Heart left ventricle (tissue), 16 donors: ENCODE measurements around the gene PTPN7. TPM values are rescaled to one million over a fixed set of nuclear protein-coding genes. Genes with fewer than 3 reads are reported as not detected.
"Not testable (repeated sequence)": the region's sequence is repeated elsewhere in the genome, so short reads cannot be mapped to it uniquely, and the experiment has no call there.

Source experiments
- ATAC-seq, 4 donors: fragments of 200-7000 bp; cut with Tn5 transposase; one replicate each; pipeline ENCODE4 v1.9.1; 2020 to 2022; ENCODE audit warnings: moderate library complexity in 4 of 4, mild to moderate bottlenecking in 3 of 4, moderate number of reproducible peaks in 1 of 4
- DNase-seq, 5 donors: peaks; one replicate each; pipeline ENCODE4 v3.0.0-alpha.2; 2020
- H3K27ac ChIP-seq, 12 donors: fragments of 200-600 bp; sonication (generic) in 4 of 12; one replicate each; pipeline versions ENCODE4 v1.5.0 to v1.8.0; 2016 to 2022; ENCODE audit warnings: mild to moderate bottlenecking in 2 of 12
- H3K27me3 ChIP-seq, 9 donors: fragments of 200-600 bp; sonication (generic) in 2 of 9; one replicate each; pipeline versions ENCODE4 v1.5.1 to v1.8.0; 2016 to 2022; ENCODE audit warnings: mild to moderate bottlenecking in 3 of 9
- H3K36me3 ChIP-seq, 9 donors: fragments of 200-600 bp; sonication (generic) in 2 of 9; one replicate each; pipeline versions ENCODE4 v1.5.0 to v1.8.0; 2018 to 2022; ENCODE audit warnings: mild to moderate bottlenecking in 2 of 9
- H3K4me1 ChIP-seq, 12 donors: fragments of 200-600 bp; sonication (generic) in 4 of 12; one replicate each; pipeline versions ENCODE4 v1.5.0 to v1.8.0; 2016 to 2022; ENCODE audit warnings: mild to moderate bottlenecking in 3 of 12
- H3K4me3 ChIP-seq, 12 donors: fragments of 200-600 bp; sonication (generic) in 4 of 12; one replicate each; pipeline versions ENCODE4 v1.5.0 to v1.8.0; 2017 to 2022; ENCODE audit warnings: mild to moderate bottlenecking in 9 of 12, moderate library complexity in 4 of 12
- H3K9me3 ChIP-seq, 12 donors: fragments of 200-600 bp; sonication (generic) in 4 of 12; one replicate each; pipeline versions ENCODE4 v1.5.0 to v1.8.0; 2016 to 2022; ENCODE audit warnings: mild to moderate bottlenecking in 1 of 12
- POLR2A ChIP-seq, 2 donors: fragments of 450-650 bp; IDR thresholded peaks; one replicate each; pipeline ENCODE4 v1.6.1; 2017; ENCODE audit warnings: antibody characterized with exemption in 2 of 2, mild to moderate bottlenecking in 2 of 2, moderate library complexity in 2 of 2
- WGBS, 4 donors: extraction: QIAGEN DNeasy Blood & Tissue Kit in 2 of 4; methylation state at CpG; one replicate each; pipeline versions ENCODE4 v1.1.5 to v1.1.7; 2013 to 2018; 5-methylcytosine and 5-hydroxymethylcytosine counted together
- intact Hi-C, 10 donors: fragments of 100-400 bp; cut with DNase I; formaldehyde crosslinking; loops; one replicate each; pipeline versions ENCODE4 v1.11.1 to v1.14.2; 2022
- polyA plus RNA-seq, 2 donors: library from polyadenylated mRNA; stranded (reverse); fragments of 200-250 nt; gene quantifications; one replicate each; pipeline ENCODE4 v1.2.3, GENCODE V29; 2013
- total RNA-seq, 9 donors: library from RNA; depleted of rRNA in 2 of 9; stranded (reverse); fragments of >200 nt in 2 of 9; fragmentation: NEBNext Ultra II Directional in 3 of 9; extraction: Animal tissue kit (Norgen Biotek cat#: 25700) in 3 of 9; gene quantifications; one replicate each; pipeline versions ENCODE4 v1.1.0 to v1.2.4, GENCODE V29; 2016 to 2023
- TF ChIP-seq, protein P1 (sequence below), 12 donors: fragments of 200-600 bp; sonication (generic) in 4 of 12; IDR thresholded peaks; one replicate each; pipeline versions ENCODE4 v1.5.0 to v1.8.0; 2018 to 2022; ENCODE audit warnings: antibody characterized with exemption in 12 of 12, mild to moderate bottlenecking in 5 of 12
- donor health status: ischemic (EF 13 %, LVEDD 7.1; RV severe dilation, severe dysfunction).
- donor health status: healthy with polysubstance abuse.
- donor health status: DM: no; HTN: yes; CAD: no.
- donor health status: DM: no; HTN: no; CAD: no.
- donor health status: ischemic (EF 25% LVEDD 6.9; RV normal size, moderate dysfunction).
- donor health status: ischemic (EF 25% LVEDD 5.7; RV mildly dilated, moderate dysfunction).
- donor health status: healthy.
- donor health status: DM: yes; HTN: yes; CAD: no.
- donor health status: ischemic (EF 35%, LVEDD 5.7; RV mildly dilated, moderate dysfunction).
- donor health status: nonischemic (EF 11% LVEDD 7.7; RV severe dilation, severe dysfunction).
- donor health status: DM: yes; HTN: yes; CAD: no.
- donor health status: PGD.
- donor health status: ischemic (EF 29% LVEDD 5.4; RV normal size, mild dysfunction).
- donor health status: nonischemic (EF 23%, LVEDD 6.1; RV moderate dilation, normal function).

Gene PTPN7
- total and polyA plus RNA-seq, 11 donors, result 0.19 to 10.3 (median 0.55) TPM; not detected in 1

DNA sequence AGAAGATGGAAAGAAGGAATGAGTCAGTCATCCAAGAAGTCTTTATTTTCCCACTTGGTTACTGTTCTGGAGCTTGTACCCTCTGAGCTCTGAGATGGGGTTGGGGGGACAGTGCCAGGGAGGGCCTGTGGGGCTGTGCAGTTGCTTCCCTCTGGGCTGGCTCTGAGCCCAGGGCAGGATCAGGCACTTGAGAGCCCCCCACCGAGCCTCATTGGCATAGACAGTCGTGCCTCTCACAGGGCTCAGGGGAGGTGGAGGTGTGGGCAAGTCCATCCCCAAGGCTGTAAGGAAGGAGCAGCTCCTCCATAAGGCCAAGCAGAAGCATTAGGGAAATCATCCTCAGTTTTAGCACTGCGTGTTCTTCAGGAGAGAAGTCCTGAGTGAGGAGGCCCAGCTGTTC is 13.4 kb downstream of the PTPN7 start:
- peaks cover 0 to 26% (median 17%) of the 10 kb centered on the region in 12 donors for H3K4me1 ChIP-seq
- ATAC-seq (no peak), DNase-seq (peak in 1 of 5 donors; percentile 7)
- TF ChIP-seq, protein P1, sequence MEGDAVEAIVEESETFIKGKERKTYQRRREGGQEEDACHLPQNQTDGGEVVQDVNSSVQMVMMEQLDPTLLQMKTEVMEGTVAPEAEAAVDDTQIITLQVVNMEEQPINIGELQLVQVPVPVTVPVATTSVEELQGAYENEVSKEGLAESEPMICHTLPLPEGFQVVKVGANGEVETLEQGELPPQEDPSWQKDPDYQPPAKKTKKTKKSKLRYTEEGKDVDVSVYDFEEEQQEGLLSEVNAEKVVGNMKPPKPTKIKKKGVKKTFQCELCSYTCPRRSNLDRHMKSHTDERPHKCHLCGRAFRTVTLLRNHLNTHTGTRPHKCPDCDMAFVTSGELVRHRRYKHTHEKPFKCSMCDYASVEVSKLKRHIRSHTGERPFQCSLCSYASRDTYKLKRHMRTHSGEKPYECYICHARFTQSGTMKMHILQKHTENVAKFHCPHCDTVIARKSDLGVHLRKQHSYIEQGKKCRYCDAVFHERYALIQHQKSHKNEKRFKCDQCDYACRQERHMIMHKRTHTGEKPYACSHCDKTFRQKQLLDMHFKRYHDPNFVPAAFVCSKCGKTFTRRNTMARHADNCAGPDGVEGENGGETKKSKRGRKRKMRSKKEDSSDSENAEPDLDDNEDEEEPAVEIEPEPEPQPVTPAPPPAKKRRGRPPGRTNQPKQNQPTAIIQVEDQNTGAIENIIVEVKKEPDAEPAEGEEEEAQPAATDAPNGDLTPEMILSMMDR (IDR thresholded peaks at IDR 0.05), result no peak
- TF ChIP-seq POLR2A (IDR thresholded peaks at IDR 0.05), result no peak
- no peaks in the 10 kb centered on the region for H3K9me3 ChIP-seq
- intact Hi-C loops, result no loop called here
- 57 to 73% (median 72%) methylated on average over 3 of the region's 3 CpGs for WGBS, 4 donors
- H3K4me3 ChIP-seq, result no peak overlapping the region
- H3K27ac ChIP-seq, result no peak overlapping the region
- no peaks in the 10 kb centered on the region for H3K27me3 ChIP-seq
- H3K36me3 ChIP-seq, result peaks cover 0 to 21% (median 0%) of the 10 kb centered on the region in 9 donors

DNA sequence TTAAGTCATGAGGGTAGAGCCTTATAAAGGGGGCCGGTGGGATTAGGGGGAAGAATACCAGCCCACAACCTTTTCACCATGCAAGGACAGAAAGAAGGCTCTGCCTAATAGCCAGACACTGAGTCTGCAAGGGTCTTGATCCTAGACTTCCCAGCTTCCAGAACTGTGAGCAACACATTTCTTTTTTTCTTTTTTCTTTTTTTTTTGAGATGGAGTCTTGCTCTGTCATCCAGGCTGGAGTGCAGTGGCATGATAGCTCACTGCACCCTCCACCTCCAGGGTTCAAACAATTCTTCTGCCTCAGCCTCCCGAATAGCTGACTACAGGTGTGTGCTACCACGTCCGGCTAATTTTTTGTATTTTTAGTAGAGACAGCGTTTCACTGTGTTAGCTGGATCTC is 14.1 kb downstream of the PTPN7 start:
- TF ChIP-seq POLR2A (IDR thresholded peaks at IDR 0.05), result no peak
- TF ChIP-seq, protein P1 (IDR thresholded peaks at IDR 0.05), result no peak

DNA sequence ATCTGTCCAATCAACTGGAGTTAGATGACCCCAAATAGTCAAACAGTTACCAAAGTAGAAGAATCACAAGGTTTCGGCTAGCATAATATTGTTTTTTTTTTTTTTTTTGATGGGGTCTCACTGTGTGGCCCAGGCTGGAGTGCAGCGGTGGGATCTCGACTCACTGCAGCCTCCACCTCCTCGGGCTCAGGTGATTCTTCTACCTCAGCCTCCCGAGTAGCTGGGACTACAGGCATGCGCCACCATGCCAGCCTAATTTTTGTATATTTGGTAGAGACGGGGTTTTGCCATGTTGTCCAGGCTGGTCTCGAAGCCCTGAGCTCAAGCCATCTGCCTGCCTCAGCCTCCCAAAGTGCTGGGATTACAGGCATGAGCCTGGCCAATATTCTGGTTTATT is 14.7 kb downstream of the PTPN7 start:
- Histone ChIP-seq H3K4me3 (peak overlapping the region in 2 of 12 donors; percentile 97 to 100), H3K27ac (peak overlapping the region in 2 of 12 donors; percentile 91 to 95), H3K36me3 (peaks cover 0 to 12% (median 0%) of the 10 kb centered on the region in 9 donors), H3K4me1 (peaks cover 0 to 37% (median 21%) of the 10 kb centered on the region in 12 donors)
- H3K27me3 ChIP-seq, ATAC-seq, H3K9me3 ChIP-seq, intact Hi-C loops, DNase-seq: not testable (repeated sequence)
- 92 to 97% (median 95%) methylated on average over 8 of the region's 8 CpGs for WGBS, 4 donors

More for the DNA sequence above, 14.1 kb downstream of the PTPN7 start:
- peaks cover 0 to 15% (median 0%) of the 10 kb centered on the region in 9 donors for H3K36me3 ChIP-seq
- DNase-seq, result no peak
- intact Hi-C loops, result no loop called here
- no peaks in the 10 kb centered on the region for H3K9me3 ChIP-seq
- peaks cover 0 to 31% (median 18%) of the 10 kb centered on the region in 12 donors for H3K4me1 ChIP-seq
- H3K27me3 ChIP-seq, result no peaks in the 10 kb centered on the region
- 94 to 97% (median 95%) methylated on average over 5 of the region's 5 CpGs for WGBS, 4 donors
- no peak overlapping the region for H3K4me3 ChIP-seq
- no peak overlapping the region for H3K27ac ChIP-seq
- ATAC-seq, result no peak

DNA sequence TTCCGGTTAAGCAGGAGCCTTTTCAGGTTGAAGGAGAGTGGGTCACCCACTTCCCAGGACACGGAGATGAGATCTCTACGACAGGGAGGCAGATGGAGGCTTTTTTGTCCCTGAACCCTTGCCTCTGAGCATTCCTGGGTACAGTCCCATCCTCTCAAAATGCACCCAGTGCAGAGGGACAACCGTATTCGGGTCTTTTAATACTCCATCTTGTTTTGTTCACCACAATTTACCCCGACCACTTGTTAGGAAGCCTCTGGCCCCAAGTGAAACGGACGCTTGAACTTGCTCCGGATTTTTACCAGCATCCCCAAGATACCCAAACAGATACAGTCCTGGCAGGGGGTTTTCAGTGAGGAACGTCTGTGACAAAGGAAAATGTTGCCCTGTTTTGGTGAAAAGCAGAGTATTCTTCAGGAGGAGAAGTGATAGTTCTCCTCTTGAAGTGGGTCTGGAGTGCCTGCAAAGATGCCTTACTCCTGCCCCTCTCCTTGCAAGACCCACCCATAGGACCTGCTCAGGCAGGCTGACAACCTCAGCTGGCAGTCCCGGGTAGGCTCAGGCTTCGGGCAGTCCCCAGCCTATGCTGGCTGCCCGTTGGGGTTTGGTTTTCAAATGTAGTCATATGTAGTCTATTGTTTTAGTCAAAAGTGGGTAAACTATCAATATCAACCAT is 15.2 kb downstream of the PTPN7 start:
- Histone ChIP-seq H3K4me3 (peak overlapping the region; percentile 81 to 100 (median 97)), H3K27me3 (no peaks in the 10 kb centered on the region), H3K36me3 (peaks cover 0 to 12% (median 0%) of the 10 kb centered on the region in 9 donors), H3K9me3 (no peaks in the 10 kb centered on the region), H3K4me1 (peaks cover 0 to 41% (median 22%) of the 10 kb centered on the region in 12 donors), H3K27ac (peak overlapping the region; percentile 72 to 98 (median 92))
- TF ChIP-seq POLR2A (IDR thresholded peaks at IDR 0.05), result no peak
- TF ChIP-seq, protein P1 (IDR thresholded peaks at IDR 0.05), result no peak
- peak in 2 of 4 donors; percentile 5 to 10 for ATAC-seq
- WGBS, 4 donors, result 8 to 15% (median 10%) methylated on average over 13 of the region's 13 CpGs
- intact Hi-C loops, result no loop called here
- DNase-seq, result peak in 1 of 5 donors; percentile 11
